GM12878 (cell line): Measurements from ENCODE around the gene GPN2. TPM values are rescaled to one million over a fixed set of nuclear protein-coding genes. Genes with fewer than 3 reads are reported as not detected.
A peak's percentile ranks its signal among the peaks of the same experiment; 100 is the strongest.

Source experiments
- ASH2L ChIP-seq: fragments of 300-600, 200-600 bp; sonication (generic); IDR thresholded peaks from 2 replicates; pipeline ENCODE4 v1.6.1; 2017; ENCODE audit warnings: low read depth, mild to moderate bottlenecking, borderline replicate concordance
- CHD1 ChIP-seq: IDR thresholded peaks from 2 replicates; pipeline ENCODE4 v1.6.1; 2012; ENCODE audit warnings: low read depth, low read length, improper control_type of control experiment
- DPF2 ChIP-seq: fragments of 450-650 bp; IDR thresholded peaks from 2 replicates; pipeline ENCODE4 v1.6.1; 2017; ENCODE audit warnings: mild to moderate bottlenecking
- EED ChIP-seq: sonication (generic); IDR thresholded peaks from 2 replicates; pipeline ENCODE4 v1.6.1; 2016; ENCODE audit warnings: antibody characterized with exemption, low read depth
- IRF3 ChIP-seq: fragments of 450-650 bp; IDR thresholded peaks from 2 replicates; pipeline ENCODE4 v1.6.1; 2014; ENCODE audit warnings: mild to moderate bottlenecking
- KAT2A ChIP-seq: conservative IDR thresholded peaks from 2 replicates; pipeline ENCODE4 v1.6.1; 2011; ENCODE audit warnings: low read depth, low read length; ENCODE audit not compliant: control insufficient read depth
- MYC ChIP-seq: IDR thresholded peaks from 2 replicates; pipeline ENCODE4 v1.6.1; 2011; ENCODE audit warnings: mild to moderate bottlenecking, low read length, moderate library complexity, inconsistent platforms; ENCODE audit not compliant: insufficient read depth, insufficient replicate concordance, insufficient read length, severe bottlenecking
- NR2C2 ChIP-seq: IDR thresholded peaks from 2 replicates; pipeline ENCODE4 v1.6.1; 2011; ENCODE audit warnings: borderline replicate concordance, low read depth; ENCODE audit not compliant: control insufficient read depth, insufficient read length
- NR2F1 ChIP-seq: fragments of 450-650 bp; conservative IDR thresholded peaks from 2 replicates; pipeline ENCODE4 v1.6.1; 2017; ENCODE audit warnings: mild to moderate bottlenecking
- NRF1 ChIP-seq: conservative IDR thresholded peaks from 2 replicates; pipeline ENCODE4 v1.6.1; 2011; ENCODE audit warnings: mild to moderate bottlenecking, low read depth, low read length, improper control_type of control experiment
- POU2F2 ChIP-seq: IDR thresholded peaks from 3 replicates; pipeline ENCODE4 v1.6.1; 2011; ENCODE audit warnings: low read depth, mild to moderate bottlenecking, low read length, borderline replicate concordance
- RBBP5 ChIP-seq: fragments of 200-600 bp; sonication (generic); conservative IDR thresholded peaks from 2 replicates; pipeline ENCODE4 v1.6.1; 2016
- RUNX3 ChIP-seq: IDR thresholded peaks from 2 replicates; pipeline ENCODE4 v1.6.1; 2012; ENCODE audit warnings: low read length, inconsistent platforms
- SIN3A ChIP-seq: IDR thresholded peaks from 2 replicates; pipeline ENCODE4 v1.6.1; 2012; ENCODE audit warnings: low read depth, low read length, improper control_type of control experiment
- SMC3 ChIP-seq: IDR thresholded peaks from 2 replicates; pipeline ENCODE4 v1.6.1; 2011; ENCODE audit warnings: low read length, improper control_type of control experiment, borderline replicate concordance
- SPI1 ChIP-seq: IDR thresholded peaks from 2 replicates; pipeline ENCODE4 v1.6.1; 2011; ENCODE audit warnings: low read depth, mild to moderate bottlenecking, low read length, moderate library complexity, borderline replicate concordance; ENCODE audit not compliant: insufficient read depth
- SREBF1 ChIP-seq: IDR thresholded peaks from 2 replicates; pipeline ENCODE4 v1.6.1; 2012; ENCODE audit warnings: mild to moderate bottlenecking, low read length
- ZSCAN29 ChIP-seq: fragments of 450-650 bp; IDR thresholded peaks from 2 replicates; pipeline ENCODE4 v1.6.1; 2017; ENCODE audit warnings: mild to moderate bottlenecking, moderate library complexity
- polyA plus RNA-seq, 11 experiments: library from polyadenylated mRNA; depleted of rRNA in 4 of 11; unstranded in 6 of 11; stranded (reverse) in 5 of 11; fragments of >200 nt; fragmentation: Nextera tagmentation in 4 of 11; fragmentation: Illumina TruSeq in 1 of 11; extraction: Ambion mirVana in 4 of 11; extraction: Trizol in 1 of 11; gene quantifications; 1 replicate in 1 of 11; 2 replicates in 10 of 11; pipeline versions ENCODE4 v1.2.1 to v1.2.3, GENCODE V29; 2011 to 2016; ENCODE audit warnings: inconsistent platforms in 2 of 11, missing spikeins in 2 of 11, low read depth in 1 of 11
- total RNA-seq, 4 experiments: library from RNA; depleted of rRNA in 3 of 4; stranded (reverse); fragments of >200 nt in 3 of 4; fragmentation: Illumina TruSeq in 1 of 4; extraction: Trizol in 1 of 4; gene quantifications; 2 replicates each; pipeline versions ENCODE4 v1.2.1 to v1.2.3, GENCODE V29; 2013 to 2021
- TF ChIP-seq, protein P1 (sequence below): IDR thresholded peaks from 2 replicates; pipeline ENCODE4 v1.6.1; 2011; ENCODE audit warnings: mild to moderate bottlenecking, low read depth, low read length, moderate library complexity; ENCODE audit not compliant: insufficient replicate concordance
- TF ChIP-seq, protein P2 (sequence below): fragments of 150-350 bp; IDR thresholded peaks from 2 replicates; pipeline ENCODE4 v1.6.1; 2016; ENCODE audit warnings: low read depth, low read length
- TF ChIP-seq, protein P3 (sequence below): fragments of 450-650 bp; IDR thresholded peaks from 2 replicates; pipeline ENCODE4 v1.6.1; 2017; ENCODE audit warnings: mild to moderate bottlenecking, moderate library complexity

GPN2 gene
- total and polyA plus RNA-seq, 10 of the 15 experiments (the other 5 are each of a cell fraction or from before 2014, with no cell fraction given) = 8.3 to 61.4 (median 23.3) TPM

DNA sequence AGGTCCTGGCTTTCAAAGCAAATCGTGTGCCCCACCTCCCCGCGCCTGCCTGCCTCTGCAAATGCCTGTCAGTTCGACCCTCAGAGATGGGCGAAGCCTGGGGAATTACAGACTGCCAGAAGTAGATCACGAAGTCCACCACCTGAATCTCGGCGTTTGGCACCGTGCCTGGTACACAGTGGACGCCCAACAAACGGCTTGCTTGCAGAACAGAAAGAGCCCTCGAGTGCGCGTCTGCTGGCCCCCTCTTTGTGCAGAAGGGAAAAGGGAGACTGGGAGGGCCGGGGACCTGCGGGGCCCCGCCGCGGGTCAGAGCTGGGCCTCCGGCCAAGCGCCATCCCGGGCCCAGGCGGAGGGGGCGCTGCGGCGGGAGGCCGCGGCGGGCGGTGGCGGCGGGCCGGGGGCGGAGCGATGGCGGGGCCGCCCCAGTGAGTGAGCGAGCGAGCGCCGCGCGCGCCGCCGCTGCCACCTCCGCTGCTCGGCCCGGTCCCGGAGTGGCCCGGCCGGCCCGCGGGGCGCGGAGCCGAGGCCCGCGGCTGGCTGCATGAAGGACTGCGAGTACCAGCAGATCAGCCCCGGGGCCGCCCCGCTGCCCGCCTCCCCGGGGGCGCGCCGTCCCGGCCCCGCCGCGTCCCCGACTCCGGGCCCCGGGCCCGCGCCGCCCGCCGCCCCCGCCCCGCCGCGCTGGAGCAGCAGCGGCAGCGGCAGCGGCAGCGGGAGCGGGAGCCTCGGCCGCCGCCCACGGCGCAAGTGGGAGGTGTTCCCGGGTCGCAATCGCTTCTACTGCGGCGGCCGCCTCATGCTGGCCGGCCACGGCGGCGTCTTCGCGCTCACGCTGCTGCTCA lies 63.6 kb downstream of the GPN2 start, which contains the start of gene ZDHHC18 (continued):
- no peak for TF ChIP-seq CHD1
- no peak for TF ChIP-seq IRF3
- TF ChIP-seq SREBF1 = no peak
- TF ChIP-seq POU2F2 = no peak; the same call in 2 of the 3 replicates
- TF ChIP-seq ASH2L = no peak
- peak; percentile 23 for TF ChIP-seq MYC
- peak; percentile 42; the same call in 1 of the 2 replicates for TF ChIP-seq DPF2
- TF ChIP-seq NRF1 = no peak
- TF ChIP-seq, protein P1, sequence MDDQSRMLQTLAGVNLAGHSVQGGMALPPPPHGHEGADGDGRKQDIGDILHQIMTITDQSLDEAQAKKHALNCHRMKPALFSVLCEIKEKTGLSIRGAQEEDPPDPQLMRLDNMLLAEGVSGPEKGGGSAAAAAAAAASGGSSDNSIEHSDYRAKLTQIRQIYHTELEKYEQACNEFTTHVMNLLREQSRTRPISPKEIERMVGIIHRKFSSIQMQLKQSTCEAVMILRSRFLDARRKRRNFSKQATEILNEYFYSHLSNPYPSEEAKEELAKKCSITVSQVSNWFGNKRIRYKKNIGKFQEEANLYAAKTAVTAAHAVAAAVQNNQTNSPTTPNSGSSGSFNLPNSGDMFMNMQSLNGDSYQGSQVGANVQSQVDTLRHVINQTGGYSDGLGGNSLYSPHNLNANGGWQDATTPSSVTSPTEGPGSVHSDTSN = no peak
- TF ChIP-seq SPI1 = no peak
- TF ChIP-seq ZSCAN29 = 0 out of 2 replicates have a peak, but pooled peaks have one; percentile 31
- TF ChIP-seq SIN3A = no peak
- TF ChIP-seq KAT2A = no peak
- TF ChIP-seq, protein P2, sequence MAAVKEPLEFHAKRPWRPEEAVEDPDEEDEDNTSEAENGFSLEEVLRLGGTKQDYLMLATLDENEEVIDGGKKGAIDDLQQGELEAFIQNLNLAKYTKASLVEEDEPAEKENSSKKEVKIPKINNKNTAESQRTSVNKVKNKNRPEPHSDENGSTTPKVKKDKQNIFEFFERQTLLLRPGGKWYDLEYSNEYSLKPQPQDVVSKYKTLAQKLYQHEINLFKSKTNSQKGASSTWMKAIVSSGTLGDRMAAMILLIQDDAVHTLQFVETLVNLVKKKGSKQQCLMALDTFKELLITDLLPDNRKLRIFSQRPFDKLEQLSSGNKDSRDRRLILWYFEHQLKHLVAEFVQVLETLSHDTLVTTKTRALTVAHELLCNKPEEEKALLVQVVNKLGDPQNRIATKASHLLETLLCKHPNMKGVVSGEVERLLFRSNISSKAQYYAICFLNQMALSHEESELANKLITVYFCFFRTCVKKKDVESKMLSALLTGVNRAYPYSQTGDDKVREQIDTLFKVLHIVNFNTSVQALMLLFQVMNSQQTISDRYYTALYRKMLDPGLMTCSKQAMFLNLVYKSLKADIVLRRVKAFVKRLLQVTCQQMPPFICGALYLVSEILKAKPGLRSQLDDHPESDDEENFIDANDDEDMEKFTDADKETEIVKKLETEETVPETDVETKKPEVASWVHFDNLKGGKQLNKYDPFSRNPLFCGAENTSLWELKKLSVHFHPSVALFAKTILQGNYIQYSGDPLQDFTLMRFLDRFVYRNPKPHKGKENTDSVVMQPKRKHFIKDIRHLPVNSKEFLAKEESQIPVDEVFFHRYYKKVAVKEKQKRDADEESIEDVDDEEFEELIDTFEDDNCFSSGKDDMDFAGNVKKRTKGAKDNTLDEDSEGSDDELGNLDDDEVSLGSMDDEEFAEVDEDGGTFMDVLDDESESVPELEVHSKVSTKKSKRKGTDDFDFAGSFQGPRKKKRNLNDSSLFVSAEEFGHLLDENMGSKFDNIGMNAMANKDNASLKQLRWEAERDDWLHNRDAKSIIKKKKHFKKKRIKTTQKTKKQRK = no peak
- peak; percentile 65 for TF ChIP-seq NR2F1
- no peak for TF ChIP-seq RUNX3
- TF ChIP-seq, protein P3, sequence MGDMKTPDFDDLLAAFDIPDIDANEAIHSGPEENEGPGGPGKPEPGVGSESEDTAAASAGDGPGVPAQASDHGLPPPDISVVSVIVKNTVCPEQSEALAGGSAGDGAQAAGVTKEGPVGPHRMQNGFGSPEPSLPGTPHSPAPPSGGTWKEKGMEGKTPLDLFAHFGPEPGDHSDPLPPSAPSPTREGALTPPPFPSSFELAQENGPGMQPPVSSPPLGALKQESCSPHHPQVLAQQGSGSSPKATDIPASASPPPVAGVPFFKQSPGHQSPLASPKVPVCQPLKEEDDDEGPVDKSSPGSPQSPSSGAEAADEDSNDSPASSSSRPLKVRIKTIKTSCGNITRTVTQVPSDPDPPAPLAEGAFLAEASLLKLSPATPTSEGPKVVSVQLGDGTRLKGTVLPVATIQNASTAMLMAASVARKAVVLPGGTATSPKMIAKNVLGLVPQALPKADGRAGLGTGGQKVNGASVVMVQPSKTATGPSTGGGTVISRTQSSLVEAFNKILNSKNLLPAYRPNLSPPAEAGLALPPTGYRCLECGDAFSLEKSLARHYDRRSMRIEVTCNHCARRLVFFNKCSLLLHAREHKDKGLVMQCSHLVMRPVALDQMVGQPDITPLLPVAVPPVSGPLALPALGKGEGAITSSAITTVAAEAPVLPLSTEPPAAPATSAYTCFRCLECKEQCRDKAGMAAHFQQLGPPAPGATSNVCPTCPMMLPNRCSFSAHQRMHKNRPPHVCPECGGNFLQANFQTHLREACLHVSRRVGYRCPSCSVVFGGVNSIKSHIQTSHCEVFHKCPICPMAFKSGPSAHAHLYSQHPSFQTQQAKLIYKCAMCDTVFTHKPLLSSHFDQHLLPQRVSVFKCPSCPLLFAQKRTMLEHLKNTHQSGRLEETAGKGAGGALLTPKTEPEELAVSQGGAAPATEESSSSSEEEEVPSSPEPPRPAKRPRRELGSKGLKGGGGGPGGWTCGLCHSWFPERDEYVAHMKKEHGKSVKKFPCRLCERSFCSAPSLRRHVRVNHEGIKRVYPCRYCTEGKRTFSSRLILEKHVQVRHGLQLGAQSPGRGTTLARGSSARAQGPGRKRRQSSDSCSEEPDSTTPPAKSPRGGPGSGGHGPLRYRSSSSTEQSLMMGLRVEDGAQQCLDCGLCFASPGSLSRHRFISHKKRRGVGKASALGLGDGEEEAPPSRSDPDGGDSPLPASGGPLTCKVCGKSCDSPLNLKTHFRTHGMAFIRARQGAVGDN = peak; percentile 34; the same call in 1 of the 2 replicates
- TF ChIP-seq NR2C2 = no peak
- no peak for TF ChIP-seq EED
- no peak for TF ChIP-seq SMC3
- no peak for TF ChIP-seq RBBP5
